ENCODE measurements around the gene POLR2A. TPM values are rescaled to one million over a fixed set of nuclear protein-coding genes. Genes with fewer than 3 reads are reported as not detected.

POLR2A gene
- total RNA-seq, 6 donors from 2014 or later = 79.5 to 139 (median 112) TPM

- 100% methylated on average over 1 of the region's 1 CpG for WGBS, 2 donors
- no peaks in the 10 kb centered on the region for H3K9me3 ChIP-seq
- DNase-seq = no peak
- no peak for TF ChIP-seq POLR2AphosphoS5 (IDR thresholded peaks at IDR 0.05)
- no peak for TF ChIP-seq EP300 (IDR thresholded peaks at IDR 0.05)
- no peak for TF ChIP-seq CTCF (IDR thresholded peaks at IDR 0.05)
- TF ChIP-seq POLR2A (IDR thresholded peaks at IDR 0.05) = no peak
- peaks cover 4 to 13% (median 11%) of the 10 kb centered on the region in 4 donors for H3K36me3 ChIP-seq
- peaks cover 18 to 68% (median 28%) of the 10 kb centered on the region in 4 donors for H3K4me1 ChIP-seq
- no peak overlapping the region for H3K4me3 ChIP-seq
- no peak for ATAC-seq (ENCODE audit: low FRiP score in 2 of 2)
- H3K27ac ChIP-seq = no peak overlapping the region
- no peaks in the 10 kb centered on the region for H3K27me3 ChIP-seq
These were observed 7.4 kb downstream of the POLR2A start for GRCh38 chr17:7491583-7491982.

- Histone ChIP-seq H3K27ac (no peak overlapping the region), H3K4me1 (peaks cover 4 to 58% (median 15%) of the 10 kb centered on the region in 4 donors), H3K27me3 (no peaks in the 10 kb centered on the region), H3K36me3 (peaks cover 22 to 36% (median 35%) of the 10 kb centered on the region in 4 donors), H3K9me3 (no peaks in the 10 kb centered on the region), H3K4me3 (no peak overlapping the region)
- no peak for TF ChIP-seq POLR2AphosphoS5 (IDR thresholded peaks at IDR 0.05)
- no peak for TF ChIP-seq POLR2A (IDR thresholded peaks at IDR 0.05)
- ATAC-seq (ENCODE audit: low FRiP score in 2 of 2) (no peak), DNase-seq (no peak)
- 94 to 97% methylated on average over 3 of the region's 3 CpGs for WGBS, 2 donors
These were observed 9.8 kb downstream of the POLR2A start for GRCh38 chr17:7493941-7494340.

- Histone ChIP-seq H3K27ac (peak overlapping the region in 3 of 4 donors; percentile 11 to 58 (median 21)), H3K9me3 (no peaks in the 10 kb centered on the region), H3K4me3 (no peak overlapping the region), H3K4me1 (peaks cover 0 to 39% (median 11%) of the 10 kb centered on the region in 4 donors), H3K27me3 (no peaks in the 10 kb centered on the region), H3K36me3 (peaks cover 39 to 57% (median 54%) of the 10 kb centered on the region in 4 donors)
- WGBS, 2 donors = 88 to 92% methylated on average over 11 to 12 of the region's 12 CpGs
- ATAC-seq (ENCODE audit: low FRiP score in 2 of 2) = no peak
- TF ChIP-seq EP300 (IDR thresholded peaks at IDR 0.05) = no peak
- TF ChIP-seq POLR2A (IDR thresholded peaks at IDR 0.05) = no peak
- TF ChIP-seq POLR2AphosphoS5 (IDR thresholded peaks at IDR 0.05) = no peak
- no peak for TF ChIP-seq CTCF (IDR thresholded peaks at IDR 0.05)
- no peak for DNase-seq
These were observed 11.8 kb downstream of the POLR2A start for GRCh38 chr17:7495906-7496434.

GRCh38 chr17:7496470-7497183, 12.5 kb downstream of the POLR2A start:
- Histone ChIP-seq H3K9me3 (no peaks in the 10 kb centered on the region), H3K36me3 (peaks cover 45 to 63% (median 60%) of the 10 kb centered on the region in 4 donors), H3K4me1 (peaks cover 0 to 33% (median 11%) of the 10 kb centered on the region in 4 donors), H3K27me3 (no peaks in the 10 kb centered on the region), H3K27ac (peak overlapping the region in 3 of 4 donors; percentile 11 to 58 (median 21)), H3K4me3 (no peak overlapping the region)
- 82% methylated on average over 17 to 20 of the region's 20 CpGs for WGBS, 2 donors
- ATAC-seq (ENCODE audit: low FRiP score in 2 of 2) = peak in 1 of 2 donors; percentile 9
- DNase-seq = no peak
- TF ChIP-seq POLR2AphosphoS5 (IDR thresholded peaks at IDR 0.05) = no peak
- TF ChIP-seq EP300 (IDR thresholded peaks at IDR 0.05) = no peak
- TF ChIP-seq POLR2A (IDR thresholded peaks at IDR 0.05) = no peak
- no peak for TF ChIP-seq CTCF (IDR thresholded peaks at IDR 0.05)

- Histone ChIP-seq H3K9me3 (no peaks in the 10 kb centered on the region), H3K4me1 (peaks cover 0 to 32% (median 11%) of the 10 kb centered on the region in 4 donors), H3K27me3 (no peaks in the 10 kb centered on the region), H3K36me3 (peaks cover 51 to 69% (median 66%) of the 10 kb centered on the region in 4 donors), H3K4me3 (no peak overlapping the region), H3K27ac (peak overlapping the region in 3 of 4 donors; percentile 7 to 40 (median 21))
- TF ChIP-seq POLR2A (IDR thresholded peaks at IDR 0.05) (no peak), POLR2AphosphoS5 (IDR thresholded peaks at IDR 0.05) (no peak), CTCF (IDR thresholded peaks at IDR 0.05) (no peak), EP300 (IDR thresholded peaks at IDR 0.05) (no peak)
- DNase-seq = no peak
- WGBS, 2 donors = 71 to 92% methylated on average over 3 to 10 of the region's 10 CpGs
- peak; percentile 12 to 80 for ATAC-seq (ENCODE audit: low FRiP score in 2 of 2)
These were observed 13.1 kb downstream of the POLR2A start for GRCh38 chr17:7497228-7497627.
